ENCODE measurements around the gene YIF1B. TPM values are rescaled to one million over a fixed set of nuclear protein-coding genes. Genes with fewer than 3 reads are reported as not detected.
A peak's percentile ranks its signal among the peaks of the same experiment; 100 is the strongest.

The YIF1B gene
- total and polyA plus RNA-seq, 4 donors: 34.1 to 74.1 (median 42.9) TPM

GRCh38 chr19:38304352-38304865, 11.3 kb downstream of the YIF1B start:
- Histone ChIP-seq H3K4me3 (ENCODE audit: low read depth in 1 of 3, low read length in 3 of 3) (no peak overlapping the region), H3K27ac (ENCODE audit: low read depth in 1 of 2, low read length in 2 of 2) (no peak overlapping the region), H3K36me3 (ENCODE audit: control insufficient read depth in 4 of 4, insufficient read depth in 3 of 4, low read depth in 1 of 4, low read length in 3 of 4) (peaks cover 5 to 17% (median 7%) of the 10 kb centered on the region in 4 donors), H3K9ac (ENCODE audit: low read depth in 1 of 2, low read length in 2 of 2) (no peak overlapping the region), H3K4me1 (ENCODE audit: control insufficient read depth in 4 of 4, insufficient read depth in 4 of 4, low read length in 3 of 4) (peaks cover 0 to 10% (median 8%) of the 10 kb centered on the region in 4 donors), H3K9me3 (ENCODE audit: control insufficient read depth in 4 of 4, low read length in 3 of 4) (no peaks in the 10 kb centered on the region), H3K27me3 (ENCODE audit: control insufficient read depth in 4 of 4, insufficient read depth in 4 of 4, low read length in 3 of 4) (no peaks in the 10 kb centered on the region)
- 75% methylated on average over 27 of the region's 27 CpGs for WGBS
- TF ChIP-seq FOXA1 (IDR thresholded peaks at IDR 0.05) (no peak), MAX (IDR thresholded peaks at IDR 0.05) (no peak), RAD21 (IDR thresholded peaks at IDR 0.05) (no peak), FOXA2 (IDR thresholded peaks at IDR 0.05) (no peak), HNF4G (IDR thresholded peaks at IDR 0.05) (no peak), SP1 (IDR thresholded peaks at IDR 0.05) (no peak), GABPA (IDR thresholded peaks at IDR 0.05 in 1 of 2, conservative IDR thresholded peaks at IDR 0.05 in 1 of 2) (no peak), HNF4A (conservative IDR thresholded peaks at IDR 0.05) (no peak), YY1 (IDR thresholded peaks at IDR 0.05) (no peak), EGR1 (IDR thresholded peaks at IDR 0.05; ENCODE audit: low read depth in 2 of 2) (no peak)
- TF ChIP-seq, protein P1, sequence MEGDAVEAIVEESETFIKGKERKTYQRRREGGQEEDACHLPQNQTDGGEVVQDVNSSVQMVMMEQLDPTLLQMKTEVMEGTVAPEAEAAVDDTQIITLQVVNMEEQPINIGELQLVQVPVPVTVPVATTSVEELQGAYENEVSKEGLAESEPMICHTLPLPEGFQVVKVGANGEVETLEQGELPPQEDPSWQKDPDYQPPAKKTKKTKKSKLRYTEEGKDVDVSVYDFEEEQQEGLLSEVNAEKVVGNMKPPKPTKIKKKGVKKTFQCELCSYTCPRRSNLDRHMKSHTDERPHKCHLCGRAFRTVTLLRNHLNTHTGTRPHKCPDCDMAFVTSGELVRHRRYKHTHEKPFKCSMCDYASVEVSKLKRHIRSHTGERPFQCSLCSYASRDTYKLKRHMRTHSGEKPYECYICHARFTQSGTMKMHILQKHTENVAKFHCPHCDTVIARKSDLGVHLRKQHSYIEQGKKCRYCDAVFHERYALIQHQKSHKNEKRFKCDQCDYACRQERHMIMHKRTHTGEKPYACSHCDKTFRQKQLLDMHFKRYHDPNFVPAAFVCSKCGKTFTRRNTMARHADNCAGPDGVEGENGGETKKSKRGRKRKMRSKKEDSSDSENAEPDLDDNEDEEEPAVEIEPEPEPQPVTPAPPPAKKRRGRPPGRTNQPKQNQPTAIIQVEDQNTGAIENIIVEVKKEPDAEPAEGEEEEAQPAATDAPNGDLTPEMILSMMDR (IDR thresholded peaks at IDR 0.05; ENCODE audit: low read depth, low read length, missing input control): no peak
- peak; percentile 42 for DNase-seq (ENCODE audit: low spot score)

- Histone ChIP-seq H3K4me3 (ENCODE audit: low read depth in 1 of 3, low read length in 3 of 3) (no peak within 1 kb of the TSS), H3K27ac (ENCODE audit: low read depth in 1 of 2, low read length in 2 of 2) (no peak within 1 kb of the TSS), H3K36me3 (ENCODE audit: control insufficient read depth in 4 of 4, insufficient read depth in 3 of 4, low read depth in 1 of 4, low read length in 3 of 4) (peaks cover 3 to 16% (median 7%) of the 10 kb centered on the region in 4 donors), H3K9me3 (ENCODE audit: control insufficient read depth in 4 of 4, low read length in 3 of 4) (no peaks in the 10 kb centered on the region), H3K9ac (ENCODE audit: low read depth in 1 of 2, low read length in 2 of 2) (no peak within 1 kb of the TSS), H3K4me1 (ENCODE audit: control insufficient read depth in 4 of 4, insufficient read depth in 4 of 4, low read length in 3 of 4) (peaks cover 0 to 10% (median 8%) of the 10 kb centered on the region in 4 donors), H3K27me3 (ENCODE audit: control insufficient read depth in 4 of 4, insufficient read depth in 4 of 4, low read length in 3 of 4) (no peaks in the 10 kb centered on the region)
- 73% methylated on average over 28 of the region's 28 CpGs for WGBS
- no peak for DNase-seq (ENCODE audit: low spot score)
- TF ChIP-seq FOXA2 (IDR thresholded peaks at IDR 0.05): no peak
- TF ChIP-seq RXRA (IDR thresholded peaks at IDR 0.05): no peak
- no peak for TF ChIP-seq RAD21 (IDR thresholded peaks at IDR 0.05)
- TF ChIP-seq, protein P1 (IDR thresholded peaks at IDR 0.05; ENCODE audit: low read depth, low read length, missing input control): no peak
- no peak for TF ChIP-seq HNF4A (conservative IDR thresholded peaks at IDR 0.05)
- TF ChIP-seq EGR1 (IDR thresholded peaks at IDR 0.05; ENCODE audit: low read depth in 2 of 2): no peak
- TF ChIP-seq ATF3 (IDR thresholded peaks at IDR 0.05): no peak
- TF ChIP-seq TAF1 (conservative IDR thresholded peaks at IDR 0.05): no peak
- no peak for TF ChIP-seq ZBTB33 (IDR thresholded peaks at IDR 0.05)
- no peak for TF ChIP-seq REST (IDR thresholded peaks at IDR 0.05)
Measured at GRCh38 chr19:38303517-38304351, 12.0 kb downstream of the YIF1B start, which contains the start of gene C19orf33. TSS of gene C19orf33 (plus strand) at chr19:38304251. CDS start at chr19:38304262, 11 bp downstream.
